HEK293 (cell line): Measurements from ENCODE around the gene TMEM39B.

Source experiments
- GLI2 ChIP-seq: fragments of 450-650 bp; formaldehyde crosslinking; IDR thresholded peaks from 2 replicates; pipeline ENCODE4; 2017; ENCODE audit warnings: missing biosample characterization, missing genetic modification characterization, low read depth, borderline replicate concordance
- HIC1 ChIP-seq: fragments of 450-650 bp; formaldehyde crosslinking; IDR thresholded peaks from 2 replicates; pipeline ENCODE4 v1.5.1; 2016; ENCODE audit warnings: missing biosample characterization, missing genetic modification characterization
- HOXD13 ChIP-seq: sonication (generic); formaldehyde crosslinking; IDR thresholded peaks from 2 replicates; pipeline ENCODE4 v1.8.0; 2022; ENCODE audit warnings: missing genetic modification reagents, borderline replicate concordance
- KLF7 ChIP-seq: fragments of 450-650 bp; formaldehyde crosslinking; IDR thresholded peaks from 2 replicates; pipeline ENCODE4 v1.5.1; 2016; ENCODE audit warnings: missing biosample characterization, missing genetic modification characterization, borderline replicate concordance
- KLF8 ChIP-seq: fragments of 450-650 bp; formaldehyde crosslinking; IDR thresholded peaks from 2 replicates; pipeline ENCODE4 v1.5.1; 2016; ENCODE audit warnings: missing biosample characterization, missing genetic modification characterization
- PATZ1 ChIP-seq: fragments of 450-650 bp; formaldehyde crosslinking; IDR thresholded peaks from 2 replicates; pipeline ENCODE4 v1.5.1; 2016; ENCODE audit warnings: missing biosample characterization, missing genetic modification characterization
- REST ChIP-seq: fragments of 450-650 bp; formaldehyde crosslinking; IDR thresholded peaks from 2 replicates; pipeline ENCODE4 v1.5.1; 2016; ENCODE audit warnings: missing biosample characterization, missing genetic modification characterization
- SCRT2 ChIP-seq: fragments of 450-650 bp; formaldehyde crosslinking; IDR thresholded peaks from 2 replicates; pipeline ENCODE4 v1.5.1; 2016; ENCODE audit warnings: missing biosample characterization, missing genetic modification characterization
- SETDB1 ChIP-seq: IDR thresholded peaks from one replicate; pipeline ENCODE4 v1.6.1; 2017; ENCODE audit warnings: mild to moderate bottlenecking, low read length, moderate library complexity, mixed read lengths; ENCODE audit not compliant: insufficient read length
- ZBTB10 ChIP-seq: fragments of 450-650 bp; formaldehyde crosslinking; IDR thresholded peaks from 2 replicates; pipeline ENCODE4 v1.5.1; 2016; ENCODE audit warnings: missing biosample characterization, missing genetic modification characterization
- ZBTB20 ChIP-seq: fragments of 450-650 bp; formaldehyde crosslinking; IDR thresholded peaks from 2 replicates; pipeline ENCODE4 v1.5.1; 2016; ENCODE audit warnings: missing biosample characterization, missing genetic modification characterization
- ZFP41 ChIP-seq: fragments of 450-650 bp; formaldehyde crosslinking; IDR thresholded peaks from 2 replicates; pipeline ENCODE4 v1.5.1; 2016; ENCODE audit warnings: missing biosample characterization, missing genetic modification characterization, borderline replicate concordance
- ZIC2 ChIP-seq: fragments of 450-650 bp; formaldehyde crosslinking; IDR thresholded peaks from 2 replicates; pipeline ENCODE4 v1.5.1; 2016; ENCODE audit warnings: missing biosample characterization, missing genetic modification characterization
- ZNF112 ChIP-seq: fragments of 450-650 bp; formaldehyde crosslinking; IDR thresholded peaks from 2 replicates; pipeline ENCODE4 v1.5.0; 2017; ENCODE audit warnings: missing biosample characterization, missing genetic modification characterization
- ZNF23 ChIP-seq: fragments of 450-650 bp; formaldehyde crosslinking; IDR thresholded peaks from 2 replicates; pipeline ENCODE4 v1.5.1; 2016; ENCODE audit warnings: missing biosample characterization, missing genetic modification characterization, borderline replicate concordance
- ZNF398 ChIP-seq: fragments of 450-650 bp; formaldehyde crosslinking; IDR thresholded peaks from 2 replicates; pipeline ENCODE4 v1.5.1; 2017; ENCODE audit warnings: missing biosample characterization, missing genetic modification characterization
- ZNF488 ChIP-seq: fragments of 450-650 bp; formaldehyde crosslinking; IDR thresholded peaks from 2 replicates; pipeline ENCODE4 v1.5.1; 2016; ENCODE audit warnings: missing biosample characterization, missing genetic modification characterization
- ZNF558 ChIP-seq: fragments of 450-650 bp; formaldehyde crosslinking; IDR thresholded peaks from 2 replicates; pipeline ENCODE4 v1.5.1; 2016; ENCODE audit warnings: missing biosample characterization, missing genetic modification characterization
- ZNF560 ChIP-seq: fragments of 450-650 bp; formaldehyde crosslinking; IDR thresholded peaks from 2 replicates; pipeline ENCODE4 v1.5.1; 2017; ENCODE audit warnings: missing biosample characterization, missing genetic modification characterization, borderline replicate concordance
- ZNF571 ChIP-seq: fragments of 450-650 bp; formaldehyde crosslinking; IDR thresholded peaks from 2 replicates; pipeline ENCODE4 v1.5.0; 2017; ENCODE audit warnings: missing biosample characterization, missing genetic modification characterization
- ZNF660 ChIP-seq: fragments of 450-650 bp; IDR thresholded peaks from 2 replicates; pipeline ENCODE4 v1.5.1; 2018; ENCODE audit warnings: missing biosample characterization, mild to moderate bottlenecking, missing genetic modification characterization
- ZNF664 ChIP-seq: fragments of 450-650 bp; formaldehyde crosslinking; IDR thresholded peaks from 2 replicates; pipeline ENCODE4 v1.5.1; 2016; ENCODE audit warnings: missing biosample characterization, missing genetic modification characterization
- ZNF692 ChIP-seq: fragments of 450-650 bp; formaldehyde crosslinking; IDR thresholded peaks from 2 replicates; pipeline ENCODE4 v1.5.1; 2016; ENCODE audit warnings: missing biosample characterization, missing genetic modification characterization
- ZNF747 ChIP-seq: fragments of 450-650 bp; formaldehyde crosslinking; IDR thresholded peaks from 2 replicates; pipeline ENCODE4 v1.5.1; 2016; ENCODE audit warnings: missing biosample characterization, missing genetic modification characterization
- ZNF768 ChIP-seq: fragments of 450-650 bp; formaldehyde crosslinking; IDR thresholded peaks from 2 replicates; pipeline ENCODE4 v1.5.1; 2018; ENCODE audit warnings: missing biosample characterization, mild to moderate bottlenecking, missing genetic modification characterization

Gene TMEM39B

GRCh38 chr1:32066489-32066873 is 6.3 kb upstream of the TMEM39B start (continued):
- TF ChIP-seq ZNF560 (tag by site-specific recombination) (no peak), ZNF558 (tag by site-specific recombination) (peak; percentile 49; the same call in 1 of the 2 replicates), ZIC2 (tag by site-specific recombination) (no peak), REST (tag by site-specific recombination) (no peak), ZNF112 (tag by site-specific recombination) (no peak), ZFP41 (no peak), ZNF692 (tag by site-specific recombination) (peak; percentile 36; the same call in 1 of the 2 replicates), ZBTB20 (tag by site-specific recombination) (no peak), ZNF398 (peak; percentile 26; the same call in 1 of the 2 replicates), PATZ1 (tag by site-specific recombination) (0 out of 2 replicates have a peak, but pooled peaks have one; percentile 19), ZNF23 (tag by site-specific recombination) (no peak), HIC1 (tag by site-specific recombination) (no peak), KLF8 (tag by site-specific recombination) (0 out of 2 replicates have a peak, but pooled peaks have one; percentile 32), ZBTB10 (no peak), SETDB1 (no peak), GLI2 (tag by site-specific recombination) (no peak), ZNF768 (no peak), KLF7 (no peak), ZNF747 (no peak), ZNF488 (no peak), SCRT2 (tag by site-specific recombination) (no peak; the same call in 1 of the 2 replicates), ZNF571 (no peak), ZNF660 (peak; percentile 35; the same call in 1 of the 2 replicates), ZNF664 (peak; percentile 59), HOXD13 (CRISPR knock-in tag) (no peak)
